ENCODE results near the gene KRT20. TPM values are rescaled to one million over a fixed set of nuclear protein-coding genes. Genes with fewer than 3 reads are reported as not detected.

The KRT20 gene
- total and polyA plus RNA-seq, 2 of the 8 experiments (the other 6 are each of a cell fraction or from before 2014, with no cell fraction given) = not detected

GRCh38 chr17:40909755-40910154, 24.7 kb upstream of the KRT20 start:
- Histone ChIP-seq H2BK5ac (ENCODE audit: low read depth, low read length) (no peak overlapping the region), H3K36me3 (ENCODE audit: control insufficient read depth in 2 of 4, insufficient read depth in 4 of 4, low read length in 3 of 4) (no peaks in the 10 kb centered on the region), H3K18ac (ENCODE audit: extremely low read depth, low read length) (no peak overlapping the region), H3K27ac (ENCODE audit: low read depth, low read length) (no peak overlapping the region), H3K27me3 (replicated peaks in 1 of 4; ENCODE audit: control insufficient read depth in 3 of 4, extremely low read depth in 1 of 4, insufficient read depth in 3 of 4, low read length in 3 of 4) (no peaks in the 10 kb centered on the region), H3K4me1 (replicated peaks in 1 of 4; ENCODE audit: control insufficient read depth in 3 of 4, insufficient read depth in 4 of 4, low read length in 3 of 4) (peaks cover 0 to 2% (median 0%) of the 10 kb centered on the region in 4 experiments; a peak in 1 of 7 replicates), H3K4me3 (ENCODE audit: extremely low read depth in 1 of 4, insufficient read depth in 2 of 4, low read depth in 3 of 4, low read length in 4 of 4) (no peak overlapping the region), H3K4ac (replicated peaks; ENCODE audit: insufficient read length, low read depth, low read length) (no peak overlapping the region), H2BK120ac (replicated peaks; ENCODE audit: low read depth, low read length) (no peak overlapping the region), H4K20me1 (replicated peaks in 1 of 2; ENCODE audit: control insufficient read depth in 1 of 2, insufficient read depth in 2 of 2, low read length in 2 of 2) (no peaks in the 10 kb centered on the region), H3K79me2 (ENCODE audit: control insufficient read depth in 1 of 2, insufficient read depth in 2 of 2, low read length in 2 of 2) (no peaks in the 10 kb centered on the region), H2AFZ (ENCODE audit: low read length) (no peak overlapping the region), H2AK5ac (ENCODE audit: low read depth, low read length) (no peak overlapping the region), H4K5ac (ENCODE audit: insufficient read length, low read depth, low read length) (no peak overlapping the region), H3K56ac (replicated peaks; ENCODE audit: insufficient read length, low read depth, low read length) (no peak overlapping the region), H4K91ac (replicated peaks; ENCODE audit: insufficient read length, low read length) (no peak overlapping the region), H3K14ac (ENCODE audit: insufficient read length) (no peak overlapping the region), H2BK15ac (ENCODE audit: low read length) (no peak overlapping the region), H3K23me2 (ENCODE audit: low read depth, low read length) (no peaks in the 10 kb centered on the region), H2BK20ac (ENCODE audit: low read length) (no peak overlapping the region), H4K8ac (ENCODE audit: extremely low read depth, insufficient read depth, low read length) (no peak overlapping the region), H3K9ac (replicated peaks in 1 of 4; ENCODE audit: extremely low read depth in 1 of 4, low read depth in 3 of 4, low read length in 3 of 4) (no peak overlapping the region), H3K79me1 (ENCODE audit: low read depth, low read length) (no peaks in the 10 kb centered on the region), H3K4me2 (ENCODE audit: insufficient read depth in 1 of 2, low read depth in 2 of 2, low read length in 2 of 2) (no peak overlapping the region), H2BK12ac (ENCODE audit: low read depth, low read length) (no peak overlapping the region), H3K23ac (ENCODE audit: insufficient read length) (no peak overlapping the region), H3K9me3 (ENCODE audit: insufficient read depth in 2 of 2, low read depth in 1 of 2, low read length in 1 of 2) (no peaks in the 10 kb centered on the region)
- FAIRE-seq (no peak), DNase-seq (ENCODE audit: low read depth in 1 of 2, low spot score in 2 of 2) (no peak)
- WGBS, 2 experiments (ENCODE audit: extremely low coverage in 1 of 2, insufficient coverage in 1 of 2, insufficient read length in 1 of 2, insufficient replicate concordance in 2 of 2, low coverage in 1 of 2, low lambda C conversion rate in 2 of 2, missing lambda C conversion rate in 1 of 2) = 86% methylated on average over 4 of the region's 4 CpGs; no CpG with 5 or more reads in 1 of the 2 experiments
- POLR2A ChIA-PET (ENCODE audit: partially characterized antibody) = no interaction called here
- TF ChIP-seq SAP30 (IDR thresholded peaks at IDR 0.05; ENCODE audit: insufficient read depth, insufficient replicate concordance, low read length) = no peak
- no peak for TF ChIP-seq ATF2 (IDR thresholded peaks at IDR 0.05; ENCODE audit: low read length)
- TF ChIP-seq SIX5 (IDR thresholded peaks at IDR 0.05; ENCODE audit: low read depth, low read length) = no peak
- no peak for TF ChIP-seq RXRA (IDR thresholded peaks at IDR 0.05; ENCODE audit: insufficient read depth, low read depth, low read length)
- TF ChIP-seq CHD2 (IDR thresholded peaks at IDR 0.05; ENCODE audit: low read length) = no peak
- TF ChIP-seq, protein P1, sequence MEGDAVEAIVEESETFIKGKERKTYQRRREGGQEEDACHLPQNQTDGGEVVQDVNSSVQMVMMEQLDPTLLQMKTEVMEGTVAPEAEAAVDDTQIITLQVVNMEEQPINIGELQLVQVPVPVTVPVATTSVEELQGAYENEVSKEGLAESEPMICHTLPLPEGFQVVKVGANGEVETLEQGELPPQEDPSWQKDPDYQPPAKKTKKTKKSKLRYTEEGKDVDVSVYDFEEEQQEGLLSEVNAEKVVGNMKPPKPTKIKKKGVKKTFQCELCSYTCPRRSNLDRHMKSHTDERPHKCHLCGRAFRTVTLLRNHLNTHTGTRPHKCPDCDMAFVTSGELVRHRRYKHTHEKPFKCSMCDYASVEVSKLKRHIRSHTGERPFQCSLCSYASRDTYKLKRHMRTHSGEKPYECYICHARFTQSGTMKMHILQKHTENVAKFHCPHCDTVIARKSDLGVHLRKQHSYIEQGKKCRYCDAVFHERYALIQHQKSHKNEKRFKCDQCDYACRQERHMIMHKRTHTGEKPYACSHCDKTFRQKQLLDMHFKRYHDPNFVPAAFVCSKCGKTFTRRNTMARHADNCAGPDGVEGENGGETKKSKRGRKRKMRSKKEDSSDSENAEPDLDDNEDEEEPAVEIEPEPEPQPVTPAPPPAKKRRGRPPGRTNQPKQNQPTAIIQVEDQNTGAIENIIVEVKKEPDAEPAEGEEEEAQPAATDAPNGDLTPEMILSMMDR (IDR thresholded peaks at IDR 0.05; ENCODE audit: control extremely low read depth in 1 of 3, insufficient read depth in 1 of 3, low read depth in 1 of 3, low read length in 3 of 3) = no peak
- no peak for TF ChIP-seq RBBP5 (IDR thresholded peaks at IDR 0.05; ENCODE audit: borderline replicate concordance, low read depth, low read length)
- CTCF ChIA-PET (ENCODE audit: partially characterized antibody) = interaction anchor here (0.6 to 2.2 kb wide), 13 partner anchors 22 to 754 kb away, joined by 3 to 6 read pairs (median 4); no protein-coding TSS in a partner anchor
